Activated gamma-delta T cell (primary cell): Measurements from ENCODE around the gene SLC4A4.

Experiments used
- DNase-seq: peaks from one replicate; lab custom pipeline; 2025; lab: John Stamatoyannopoulos, UW

Gene SLC4A4

GRCh38 chr4:71595576-71596108, 256.8 kb downstream of the SLC4A4 start:
- DNase-seq: no peak

DNA sequence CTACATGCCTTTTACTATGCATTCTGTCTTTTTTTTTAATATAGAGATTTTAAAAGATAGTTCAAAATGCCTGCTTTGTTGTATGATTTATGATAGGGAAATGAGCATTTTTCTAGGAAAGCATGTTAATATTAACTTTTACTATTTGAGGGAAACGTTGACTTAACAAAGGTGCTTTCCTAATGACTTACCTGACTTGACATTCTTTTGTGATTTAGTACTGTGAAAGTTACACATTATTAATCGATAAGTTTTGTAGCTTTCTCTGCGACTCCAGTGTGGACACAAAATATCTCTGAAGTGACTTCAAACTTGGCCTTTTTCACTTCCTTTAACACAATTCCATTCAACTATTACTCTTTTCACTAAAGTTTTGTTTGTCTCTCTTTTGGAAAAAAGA, 260.8 kb downstream of the SLC4A4 start:
- no peak for DNase-seq

DNA sequence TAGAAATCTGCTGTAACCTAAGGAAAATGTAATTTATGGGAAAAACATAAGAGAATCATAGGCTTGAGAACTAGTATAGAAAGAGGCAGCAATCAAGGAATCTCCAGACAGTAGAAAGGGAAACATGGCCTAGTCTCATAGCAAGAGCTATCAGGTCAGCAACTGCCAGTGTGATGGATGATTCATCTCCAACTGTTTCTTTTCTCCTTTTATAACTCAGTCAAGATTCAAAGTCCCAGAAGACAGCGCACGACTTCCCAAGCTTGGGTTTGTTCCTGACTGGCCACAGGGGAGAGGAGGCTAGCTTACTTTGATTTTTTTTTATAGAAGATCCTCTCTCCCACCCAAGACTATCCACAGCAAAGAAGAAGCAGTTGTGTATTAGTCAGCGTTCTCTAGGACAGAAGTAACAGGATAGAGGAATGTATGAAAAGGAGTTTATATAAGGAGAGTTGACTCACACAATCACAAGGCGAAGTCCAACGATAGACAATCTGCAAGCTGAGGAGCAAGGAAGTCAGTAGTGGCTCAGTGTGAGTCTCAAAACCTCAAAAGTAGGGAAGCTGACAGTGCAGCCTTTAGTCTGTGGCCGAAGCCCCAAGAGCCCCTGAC, 263.6 kb downstream of the SLC4A4 start:
- no peak for DNase-seq

DNA sequence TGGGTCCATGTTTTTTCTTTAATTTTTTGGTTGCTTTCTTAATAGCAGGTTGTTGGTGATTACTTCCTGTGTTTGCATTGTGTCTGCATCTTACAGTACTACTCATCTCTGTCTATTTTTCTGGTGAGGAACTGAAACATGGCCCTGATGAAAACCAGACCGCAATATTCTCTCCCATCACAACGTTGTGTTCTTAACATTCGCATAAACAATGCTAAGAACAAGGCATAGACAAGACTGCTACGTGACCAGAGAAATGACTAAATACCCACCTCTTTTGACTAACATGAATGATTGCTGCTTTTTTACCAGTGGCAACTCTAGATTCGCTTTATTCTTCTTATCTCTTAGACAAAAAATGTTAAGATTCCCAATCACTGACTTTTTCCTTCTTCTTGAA, 266.0 kb downstream of the SLC4A4 start:
- no peak for DNase-seq

DNA sequence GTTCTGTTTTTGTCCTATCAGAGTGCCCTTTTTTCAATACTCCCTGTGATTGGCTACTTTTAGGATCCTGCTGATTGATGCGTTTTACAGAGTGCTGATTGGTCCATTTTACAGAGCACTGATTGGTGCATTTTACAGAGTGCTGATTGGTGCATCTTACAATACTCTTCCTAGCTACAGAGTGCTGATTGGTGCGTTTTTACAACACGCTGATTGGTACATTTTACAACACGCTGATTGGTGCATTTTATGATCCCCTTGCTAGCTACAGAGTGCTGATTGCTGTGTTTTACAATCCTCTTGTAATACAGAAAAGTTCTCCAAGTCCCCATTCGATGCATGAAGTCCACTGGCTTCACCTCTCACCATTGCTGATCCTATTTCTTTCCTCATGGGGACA, 268.3 kb downstream of the SLC4A4 start:
- DNase-seq: no peak

GRCh38 chr4:71607780-71608677, 269.2 kb downstream of the SLC4A4 start:
- no peak for DNase-seq

- DNase-seq: no peak
Measured at GRCh38 chr4:71608678-71609071, 269.9 kb downstream of the SLC4A4 start.

DNA sequence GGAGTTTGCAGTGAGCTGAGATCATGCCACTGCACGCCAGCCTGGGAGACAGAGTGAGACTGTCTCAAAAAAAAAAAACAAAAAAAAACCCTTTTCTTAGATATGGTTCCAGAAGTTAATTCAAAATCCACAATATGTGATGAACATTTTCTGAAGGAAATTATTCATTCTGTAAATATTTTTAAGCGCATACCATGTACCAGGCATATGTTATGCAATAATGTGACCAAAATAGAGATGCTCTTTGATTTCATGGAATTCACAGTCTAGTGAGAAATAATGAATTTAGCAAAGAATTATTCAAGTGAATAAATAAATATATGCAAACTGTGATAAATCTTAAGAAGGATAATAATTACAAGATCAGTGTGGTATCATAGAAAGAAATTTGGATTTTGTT, 270.3 kb downstream of the SLC4A4 start:
- DNase-seq: no peak

- DNase-seq: no peak
Measured at GRCh38 chr4:71609651-71610050, 270.8 kb downstream of the SLC4A4 start.

GRCh38 chr4:71614621-71615020, 275.8 kb downstream of the SLC4A4 start:
- no peak for DNase-seq

DNA sequence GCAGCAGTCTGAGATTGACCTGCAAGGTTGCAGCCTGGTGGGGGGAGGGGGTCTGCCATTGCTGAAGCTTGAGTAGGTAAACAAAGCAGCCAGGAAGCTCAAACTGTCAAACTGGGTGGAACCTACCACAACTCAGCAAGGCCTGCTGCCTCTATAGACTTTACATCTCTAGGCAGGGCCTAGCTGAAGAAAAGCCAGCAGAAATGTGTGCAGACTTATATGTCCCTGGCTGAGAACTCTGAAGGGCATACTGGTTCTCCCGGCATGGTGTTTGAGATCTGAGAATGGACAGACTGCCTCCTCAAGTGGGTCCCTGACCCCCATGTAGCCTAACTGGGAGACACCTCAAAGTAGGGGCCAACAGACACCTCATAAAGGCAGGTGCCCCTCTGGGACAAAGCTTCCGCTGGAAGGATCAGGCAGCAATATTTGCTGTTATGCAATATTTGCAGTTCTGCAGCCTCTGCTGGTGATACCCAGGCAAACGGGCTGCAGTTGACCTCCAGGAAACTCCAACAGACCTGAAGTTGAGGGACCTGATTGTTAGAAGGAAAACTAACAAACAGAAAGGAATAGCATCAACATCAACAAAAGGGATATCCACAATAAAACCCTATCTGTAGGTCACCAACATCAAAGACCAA, 277.5 kb downstream of the SLC4A4 start:
- DNase-seq: no peak
